ENCODE data around the gene ZSWIM4. TPM values are rescaled to one million over a fixed set of nuclear protein-coding genes. Genes with fewer than 3 reads are reported as not detected.

ZSWIM4 gene
- total and polyA plus RNA-seq, 2 experiments from 2014 or later, result 5.4 to 42.3 TPM

- 0 out of 2 replicates have a peak, but pooled peaks cover 3% of the 10 kb centered on the region for H3F3A ChIP-seq (replicated peaks; ENCODE audit: low read depth)
- H3K27me3 ChIP-seq (ENCODE audit: insufficient read depth), result peaks cover 97% of the 10 kb centered on the region
- ATAC-seq (peak; percentile 95), DNase-seq (ENCODE audit: low spot score) (peak; percentile 95)
- H3K4me2 ChIP-seq, result peak overlapping the region; percentile 66
- peaks cover 8% of the 10 kb centered on the region; the same call in 1 of the 2 replicates for H3K4me1 ChIP-seq (ENCODE audit: insufficient read depth)
- no peak overlapping the region for H2AFZ ChIP-seq
- Mint-ChIP-seq H3K27ac (no peak overlapping the region), H3K4me1 (peaks cover 9% of the 10 kb centered on the region; the same call in 2 of the 3 replicates), H3K4me3 (peak overlapping the region; percentile 63), H3K27me3 (ENCODE audit: insufficient read depth, low read depth, poor library complexity) (peaks cover 83% of the 10 kb centered on the region), H3K36me3 (ENCODE audit: low read depth) (no peaks in the 10 kb centered on the region), H3K9me3 (no peaks in the 10 kb centered on the region)
- no peak overlapping the region for H3K27ac ChIP-seq (ENCODE audit: low read depth)
- H4K20me1 ChIP-seq (replicated peaks; ENCODE audit: insufficient read depth), result peaks cover 6% of the 10 kb centered on the region; the same call in 1 of the 2 replicates
- H3K4me3 ChIP-seq, result peak overlapping the region; percentile 50
- H3K79me2 ChIP-seq (replicated peaks; ENCODE audit: insufficient read depth), result no peaks in the 10 kb centered on the region
- no peaks in the 10 kb centered on the region for H3K9me2 ChIP-seq (ENCODE audit: insufficient read depth)
- TF ChIP-seq, protein P1, sequence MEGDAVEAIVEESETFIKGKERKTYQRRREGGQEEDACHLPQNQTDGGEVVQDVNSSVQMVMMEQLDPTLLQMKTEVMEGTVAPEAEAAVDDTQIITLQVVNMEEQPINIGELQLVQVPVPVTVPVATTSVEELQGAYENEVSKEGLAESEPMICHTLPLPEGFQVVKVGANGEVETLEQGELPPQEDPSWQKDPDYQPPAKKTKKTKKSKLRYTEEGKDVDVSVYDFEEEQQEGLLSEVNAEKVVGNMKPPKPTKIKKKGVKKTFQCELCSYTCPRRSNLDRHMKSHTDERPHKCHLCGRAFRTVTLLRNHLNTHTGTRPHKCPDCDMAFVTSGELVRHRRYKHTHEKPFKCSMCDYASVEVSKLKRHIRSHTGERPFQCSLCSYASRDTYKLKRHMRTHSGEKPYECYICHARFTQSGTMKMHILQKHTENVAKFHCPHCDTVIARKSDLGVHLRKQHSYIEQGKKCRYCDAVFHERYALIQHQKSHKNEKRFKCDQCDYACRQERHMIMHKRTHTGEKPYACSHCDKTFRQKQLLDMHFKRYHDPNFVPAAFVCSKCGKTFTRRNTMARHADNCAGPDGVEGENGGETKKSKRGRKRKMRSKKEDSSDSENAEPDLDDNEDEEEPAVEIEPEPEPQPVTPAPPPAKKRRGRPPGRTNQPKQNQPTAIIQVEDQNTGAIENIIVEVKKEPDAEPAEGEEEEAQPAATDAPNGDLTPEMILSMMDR (conservative IDR thresholded peaks at IDR 0.05; ENCODE audit: low read depth in 2 of 2), result peak in 1 of 2 experiments; percentile 64; a peak in 3 of 4 replicates
- no peak for TF ChIP-seq EZH2phosphoT487 (IDR thresholded peaks at IDR 0.05; ENCODE audit: unreplicated experiment)
- TF ChIP-seq ETS1 (IDR thresholded peaks at IDR 0.05), result no peak
- no peak for TF ChIP-seq JUNB (IDR thresholded peaks at IDR 0.05; ENCODE audit: unreplicated experiment)
- TF ChIP-seq EZH2 (IDR thresholded peaks at IDR 0.05; ENCODE audit: low read depth, unreplicated experiment), result no peak
- no peak for TF ChIP-seq CREB1 (CRISPR knock-in tag; IDR thresholded peaks at IDR 0.05; ENCODE audit: low read depth)
- TF ChIP-seq REST (IDR thresholded peaks at IDR 0.05; ENCODE audit: unreplicated experiment), result no peak
- H3K36me3 ChIP-seq (ENCODE audit: insufficient read depth), result no peaks in the 10 kb centered on the region
Observed at GRCh38 chr19:13872695-13873389, 77.6 kb downstream of the ZSWIM4 start.

Data from GM23338 (cell line).